Smooth muscle cell (in vitro differentiated cells): ENCODE results near the gene THAP4. TPM values are rescaled to one million over a fixed set of nuclear protein-coding genes. Genes with fewer than 3 reads are reported as not detected.

Source experiments
- DNase-seq: peaks from one replicate; lab custom pipeline; 2025; ENCODE audit not compliant: unreplicated experiment; lab: John Stamatoyannopoulos, UW
- H2AFZ ChIP-seq: fragments of 200-600 bp; sonication (generic); 2 replicates; pipeline ENCODE4 v1.6.0; 2016; ENCODE audit warnings: antibody characterized with exemption, low read depth, mild to moderate bottlenecking
- H3F3A ChIP-seq: fragments of 200-600 bp; sonication (generic); 2 replicates; pipeline ENCODE4 v1.6.0; 2017; ENCODE audit warnings: antibody characterized with exemption, low read depth
- H3K27ac ChIP-seq: fragments of 200-600 bp; sonication (generic); 2 replicates; pipeline ENCODE4 v1.5.1; 2016; ENCODE audit warnings: low read depth, mild to moderate bottlenecking
- H3K27me3 ChIP-seq: fragments of 200-600 bp; sonication (generic); 2 replicates; pipeline ENCODE4 v1.6.1; 2016; ENCODE audit warnings: low read depth, mild to moderate bottlenecking
- H3K36me3 ChIP-seq: fragments of 200-600 bp; sonication (generic); 2 replicates; pipeline ENCODE4 v1.5.1; 2016; ENCODE audit warnings: low read depth
- H3K4me1 ChIP-seq: fragments of 200-600 bp; sonication (generic); 2 replicates; pipeline ENCODE4 v1.5.1; 2016; ENCODE audit warnings: low read depth
- H3K4me2 ChIP-seq: fragments of 200-600 bp; sonication (generic); 2 replicates; pipeline ENCODE4 v1.6.0; 2016; ENCODE audit warnings: mild to moderate bottlenecking
- H3K4me3 ChIP-seq: fragments of 200-600 bp; sonication (generic); 2 replicates; pipeline ENCODE4 v1.5.1; 2016; ENCODE audit warnings: mild to moderate bottlenecking
- H3K79me2 ChIP-seq: fragments of 200-600 bp; sonication (generic); 2 replicates; pipeline ENCODE4 v1.6.0; 2016; ENCODE audit warnings: low read depth, mild to moderate bottlenecking
- H3K9ac ChIP-seq: fragments of 200-600 bp; sonication (generic); 2 replicates; pipeline ENCODE4 v1.6.0; 2016; ENCODE audit warnings: low read depth
- H3K9me3 ChIP-seq: fragments of 200-600 bp; sonication (generic); replicated peaks from 2 replicates; pipeline ENCODE4 v1.5.1; 2016; ENCODE audit warnings: low read depth
- H4K20me1 ChIP-seq: fragments of 200-600 bp; sonication (generic); 2 replicates; pipeline ENCODE4 v1.6.0; 2016; ENCODE audit warnings: low read depth
- WGBS: methylation state at CpG from one replicate; pipeline ENCODE4 v1.1.7; 2016; ENCODE audit warnings: low lambda C conversion rate; 5-methylcytosine and 5-hydroxymethylcytosine counted together
- polyA plus RNA-seq: library from polyadenylated mRNA; unstranded; fragments of >200 nt; fragmentation: Nextera tagmentation; extraction: Ambion mirVana; gene quantifications from 2 replicates; pipeline ENCODE4 v1.2.1, GENCODE V29; 2016
- total RNA-seq: library from RNA; depleted of rRNA; stranded (reverse); fragments of >200 nt; gene quantifications from 2 replicates; pipeline ENCODE4 v1.2.3, GENCODE V29; 2014
- TF ChIP-seq, protein P1 (sequence below): fragments of 200-600 bp; sonication (generic); IDR thresholded peaks from 2 replicates; pipeline ENCODE4 v1.5.1; 2017; ENCODE audit warnings: borderline replicate concordance, mild to moderate bottlenecking, antibody characterized with exemption; ENCODE audit not compliant: insufficient read depth, poor library complexity, severe bottlenecking

THAP4 gene
- total and polyA plus RNA-seq, 2 experiments from 2014 or later = 23.1 to 38.8 TPM

DNA sequence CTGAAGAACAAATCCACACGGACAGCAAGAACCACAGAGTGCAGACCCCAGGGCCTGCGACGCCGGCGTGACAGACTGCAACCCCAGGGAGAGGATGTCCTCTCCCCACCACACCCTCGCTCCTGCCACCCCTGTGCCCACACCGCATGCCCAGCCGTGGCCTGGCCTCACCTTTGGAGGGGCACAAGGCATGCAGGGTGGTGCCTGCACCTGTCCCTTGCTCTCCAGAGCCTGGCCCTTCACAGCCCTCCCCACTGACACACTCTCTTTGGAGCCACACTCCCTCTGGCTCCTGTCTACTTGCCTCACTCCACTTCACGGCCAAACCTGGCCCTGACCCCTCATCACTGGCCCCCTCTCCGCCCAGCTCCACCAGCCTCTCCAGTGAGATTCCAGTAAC, 9.3 kb downstream of the THAP4 start:
- no peaks in the 10 kb centered on the region for H3K27me3 ChIP-seq
- no peaks in the 10 kb centered on the region for H3K36me3 ChIP-seq
- no peak overlapping the region for H3K4me3 ChIP-seq
- no peak overlapping the region for H3K4me2 ChIP-seq
- H4K20me1 ChIP-seq = peaks cover 82% of the 10 kb centered on the region
- H3K27ac ChIP-seq = no peak overlapping the region
- DNase-seq = no peak
- H3K79me2 ChIP-seq = peaks cover 85% of the 10 kb centered on the region
- no peaks in the 10 kb centered on the region for H3F3A ChIP-seq
- H3K9me3 ChIP-seq = no peaks in the 10 kb centered on the region
- WGBS = 95% methylated on average over 10 of the region's 10 CpGs
- no peak overlapping the region for H2AFZ ChIP-seq
- H3K4me1 ChIP-seq = no peaks in the 10 kb centered on the region
- no peak overlapping the region for H3K9ac ChIP-seq
- TF ChIP-seq, protein P1, sequence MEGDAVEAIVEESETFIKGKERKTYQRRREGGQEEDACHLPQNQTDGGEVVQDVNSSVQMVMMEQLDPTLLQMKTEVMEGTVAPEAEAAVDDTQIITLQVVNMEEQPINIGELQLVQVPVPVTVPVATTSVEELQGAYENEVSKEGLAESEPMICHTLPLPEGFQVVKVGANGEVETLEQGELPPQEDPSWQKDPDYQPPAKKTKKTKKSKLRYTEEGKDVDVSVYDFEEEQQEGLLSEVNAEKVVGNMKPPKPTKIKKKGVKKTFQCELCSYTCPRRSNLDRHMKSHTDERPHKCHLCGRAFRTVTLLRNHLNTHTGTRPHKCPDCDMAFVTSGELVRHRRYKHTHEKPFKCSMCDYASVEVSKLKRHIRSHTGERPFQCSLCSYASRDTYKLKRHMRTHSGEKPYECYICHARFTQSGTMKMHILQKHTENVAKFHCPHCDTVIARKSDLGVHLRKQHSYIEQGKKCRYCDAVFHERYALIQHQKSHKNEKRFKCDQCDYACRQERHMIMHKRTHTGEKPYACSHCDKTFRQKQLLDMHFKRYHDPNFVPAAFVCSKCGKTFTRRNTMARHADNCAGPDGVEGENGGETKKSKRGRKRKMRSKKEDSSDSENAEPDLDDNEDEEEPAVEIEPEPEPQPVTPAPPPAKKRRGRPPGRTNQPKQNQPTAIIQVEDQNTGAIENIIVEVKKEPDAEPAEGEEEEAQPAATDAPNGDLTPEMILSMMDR = no peak

DNA sequence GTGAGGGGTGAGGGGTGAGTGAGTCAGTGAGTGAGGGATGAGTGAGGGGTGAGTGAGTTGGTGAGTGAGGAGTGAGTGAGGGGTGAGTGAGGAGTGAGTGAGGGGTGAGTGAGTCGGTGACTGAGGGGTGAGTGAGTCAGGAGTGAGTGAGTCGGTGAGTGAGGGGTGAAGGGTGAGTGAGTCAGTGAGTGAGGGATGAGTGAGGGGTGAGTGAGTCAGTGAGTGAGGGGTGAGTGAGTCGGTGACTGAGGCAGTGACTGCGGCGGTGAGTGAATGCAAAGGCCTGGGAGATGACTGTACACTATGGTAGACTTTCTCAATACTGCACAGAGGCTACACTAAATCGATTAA, 16.6 kb downstream of the THAP4 start:
- H3K4me3 ChIP-seq = no peak overlapping the region
- no peaks in the 10 kb centered on the region for H3K4me1 ChIP-seq
- peaks cover 69% of the 10 kb centered on the region for H3K79me2 ChIP-seq
- H3K27ac ChIP-seq = peak overlapping the region; percentile 33
- no peak overlapping the region for H2AFZ ChIP-seq
- peaks cover 51% of the 10 kb centered on the region for H4K20me1 ChIP-seq
- H3K9me3 ChIP-seq = no peaks in the 10 kb centered on the region
- no peak for DNase-seq
- TF ChIP-seq, protein P1 = no peak
- H3F3A ChIP-seq = peaks cover 7% of the 10 kb centered on the region
- no peaks in the 10 kb centered on the region for H3K27me3 ChIP-seq
- no peaks in the 10 kb centered on the region for H3K36me3 ChIP-seq
- WGBS = 100% methylated on average over 1 of the region's 6 CpGs
- H3K9ac ChIP-seq = no peak overlapping the region
- no peak overlapping the region for H3K4me2 ChIP-seq

GRCh38 chr2:241619597-241620418, 17.1 kb downstream of the THAP4 start:
- Histone ChIP-seq H3K4me3 (no peak overlapping the region), H3K36me3 (no peaks in the 10 kb centered on the region), H3F3A (peaks cover 7% of the 10 kb centered on the region), H3K4me2 (no peak overlapping the region), H3K79me2 (peaks cover 69% of the 10 kb centered on the region), H3K27ac (no peak overlapping the region), H4K20me1 (peaks cover 45% of the 10 kb centered on the region), H2AFZ (no peak overlapping the region), H3K27me3 (no peaks in the 10 kb centered on the region), H3K9ac (no peak overlapping the region), H3K4me1 (no peaks in the 10 kb centered on the region), H3K9me3 (no peaks in the 10 kb centered on the region)
- WGBS = 96% methylated on average over 5 of the region's 20 CpGs
- no peak for DNase-seq
- TF ChIP-seq, protein P1 = no peak

- Histone ChIP-seq H3F3A (peaks cover 7% of the 10 kb centered on the region), H3K36me3 (no peaks in the 10 kb centered on the region), H3K27me3 (no peaks in the 10 kb centered on the region), H3K9ac (no peak overlapping the region), H3K4me2 (no peak overlapping the region), H3K4me3 (no peak overlapping the region), H3K79me2 (peaks cover 66% of the 10 kb centered on the region), H3K9me3 (no peaks in the 10 kb centered on the region), H3K4me1 (no peaks in the 10 kb centered on the region), H3K27ac (no peak overlapping the region), H4K20me1 (peaks cover 37% of the 10 kb centered on the region), H2AFZ (no peak overlapping the region)
- 96% methylated on average over 11 of the region's 11 CpGs for WGBS
- TF ChIP-seq, protein P1 = no peak
- DNase-seq = no peak
These were observed 18.1 kb downstream of the THAP4 start for GRCh38 chr2:241618829-241619228.
